Astrocyte (in vitro differentiated cells and primary cell): ENCODE results near the gene PDE6B.

Source experiments
- CTCF ChIP-seq: IDR thresholded peaks from 2 replicates; pipeline ENCODE4 v1.5.1; 2011; ENCODE audit warnings: low read depth, mild to moderate bottlenecking, inconsistent platforms, low read length, moderate library complexity; ENCODE audit not compliant: insufficient read depth
- EZH2 ChIP-seq: IDR thresholded peaks from 2 replicates; pipeline ENCODE4 v1.6.1; 2012; ENCODE audit warnings: mild to moderate bottlenecking, low read length, inconsistent platforms; ENCODE audit not compliant: insufficient read depth

GRCh38 chr4:623914-624566, 1.3 kb upstream of the PDE6B start:
- TF ChIP-seq CTCF (no peak), EZH2 (no peak)
